Suprapubic skin (tissue), 3 donors: ENCODE results near the gene PIM2.

Source experiments
- CTCF ChIP-seq, 2 donors: fragments of 200-600 bp in 1 of 2; fragments of 450-650 bp in 1 of 2; sonication (generic) in 1 of 2; IDR thresholded peaks; one replicate each; pipeline ENCODE4 v1.5.1; 2016 to 2019; ENCODE audit warnings: antibody characterized with exemption in 2 of 2, mild to moderate bottlenecking in 1 of 2, moderate library complexity in 1 of 2
- EP300 ChIP-seq: sonication (generic); formaldehyde crosslinking; IDR thresholded peaks from one replicate; pipeline ENCODE4 v1.6.1; 2017; ENCODE audit warnings: antibody characterized with exemption
- POLR2A ChIP-seq, 2 donors: fragments of 450-650 bp; IDR thresholded peaks; one replicate each; pipeline ENCODE4 v1.6.1; 2017; ENCODE audit warnings: antibody characterized with exemption in 2 of 2, mild to moderate bottlenecking in 2 of 2, moderate library complexity in 2 of 2

- no peak for TF ChIP-seq CTCF (IDR thresholded peaks at IDR 0.05)
- no peak for TF ChIP-seq POLR2A (IDR thresholded peaks at IDR 0.05)
- no peak for TF ChIP-seq EP300
Measured at GRCh38 chrX:48896611-48897011, 22.2 kb downstream of the PIM2 start.
